Measurements from ENCODE around the gene WNT8B.

Gene WNT8B

DNA sequence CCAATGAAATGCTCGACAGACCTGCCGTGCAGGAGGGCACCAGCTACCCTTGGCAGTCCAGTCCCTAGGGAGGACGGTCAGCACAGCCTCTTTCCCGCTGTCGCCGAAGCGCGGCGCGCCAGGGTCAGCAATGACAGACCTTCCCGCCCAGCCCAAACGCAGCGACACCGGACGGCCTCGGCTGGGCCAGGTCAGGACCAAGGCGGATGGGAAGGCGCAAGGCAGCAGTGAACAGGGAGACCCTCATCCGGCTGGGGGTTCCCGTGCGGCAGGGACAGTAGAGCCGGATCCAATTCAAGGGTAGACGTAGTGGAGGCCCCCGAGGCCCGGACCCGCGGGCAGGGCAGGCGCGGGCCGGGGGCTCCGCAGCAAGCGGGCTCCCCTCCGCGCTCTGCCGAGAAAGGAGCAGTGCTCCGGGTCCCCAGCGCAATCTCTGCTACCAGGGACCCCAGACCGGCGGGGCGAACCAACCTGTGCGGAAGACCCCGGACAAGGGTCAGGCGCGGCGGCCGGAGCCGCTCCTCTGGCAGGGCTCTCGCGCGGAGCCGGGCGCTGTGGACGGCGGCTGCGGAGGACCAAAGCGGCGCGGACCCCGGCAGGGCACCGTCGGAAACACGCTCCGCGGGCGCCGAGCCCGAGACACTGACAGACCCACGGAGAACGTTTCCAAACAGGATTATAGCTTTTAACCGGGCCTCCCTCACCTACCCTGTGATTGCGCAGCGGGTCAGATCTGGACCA lies 56.7 kb downstream of the WNT8B start, which contains the start of gene SEC31B:
Gene SEC31B (minus strand): TSS at position 551 of the 741 bp plus-strand sequence. CDS start 2,909 bp downstream, outside the sequence.
- no peak for FAIRE-seq

GRCh38 chr10:100520811-100521210 lies 58.0 kb downstream of the WNT8B start:
- FAIRE-seq: no peak

GRCh38 chr10:100522107-100522801 lies 59.4 kb downstream of the WNT8B start:
- FAIRE-seq: no peak

GRCh38 chr10:100522945-100523344 lies 60.1 kb downstream of the WNT8B start:
- no peak for FAIRE-seq

DNA sequence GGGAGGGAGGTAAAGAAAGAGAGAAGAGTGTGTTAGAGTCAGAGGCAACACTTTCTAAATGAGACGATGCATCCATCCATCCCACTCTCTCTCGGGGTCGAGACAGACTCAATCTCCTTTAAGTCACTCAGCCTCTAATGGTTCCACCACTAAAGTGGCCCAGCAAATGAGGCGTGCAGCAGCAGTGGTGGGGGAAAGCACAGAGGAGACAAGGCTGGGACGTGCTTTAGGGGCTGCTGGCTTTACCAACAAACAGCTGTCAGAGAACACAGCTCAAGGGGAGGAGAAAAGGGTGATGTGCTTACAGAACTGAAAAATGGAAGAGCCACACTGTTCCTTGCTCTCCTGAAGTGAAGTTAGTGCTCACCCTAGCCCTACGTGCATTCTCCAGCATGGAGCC lies 61.4 kb downstream of the WNT8B start:
- FAIRE-seq: no peak

DNA sequence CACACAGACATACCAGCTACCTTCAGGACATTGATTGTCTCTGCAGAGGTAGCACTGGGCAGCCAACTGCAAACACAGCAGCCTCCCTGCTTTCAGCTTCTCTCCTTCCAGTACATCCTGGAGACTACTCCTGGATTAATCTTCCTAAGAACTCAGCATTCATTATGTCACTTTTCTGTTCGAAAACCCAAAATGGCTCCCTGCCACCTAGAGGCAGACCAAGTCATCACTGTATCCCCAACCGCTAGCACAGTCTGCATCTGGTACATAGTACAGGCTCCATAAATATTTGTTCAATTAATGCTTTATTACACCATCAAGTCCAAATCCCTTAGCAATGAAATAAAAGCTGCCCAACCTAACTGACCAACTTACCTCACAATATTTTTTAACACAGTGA lies 61.8 kb downstream of the WNT8B start:
- FAIRE-seq: no peak

GRCh38 chr10:100528123-100528886 lies 65.5 kb downstream of the WNT8B start:
- FAIRE-seq: no peak

GRCh38 chr10:100528921-100529474 lies 66.2 kb downstream of the WNT8B start:
- no peak for FAIRE-seq

- FAIRE-seq: peak; percentile 17
These were observed 66.9 kb downstream of the WNT8B start, which contains the start of gene NDUFB8 for GRCh38 chr10:100529475-100530298. TSS of gene NDUFB8 (minus strand) at chr10:100529871. CDS start at chr10:100529851, 20 bp downstream.

DNA sequence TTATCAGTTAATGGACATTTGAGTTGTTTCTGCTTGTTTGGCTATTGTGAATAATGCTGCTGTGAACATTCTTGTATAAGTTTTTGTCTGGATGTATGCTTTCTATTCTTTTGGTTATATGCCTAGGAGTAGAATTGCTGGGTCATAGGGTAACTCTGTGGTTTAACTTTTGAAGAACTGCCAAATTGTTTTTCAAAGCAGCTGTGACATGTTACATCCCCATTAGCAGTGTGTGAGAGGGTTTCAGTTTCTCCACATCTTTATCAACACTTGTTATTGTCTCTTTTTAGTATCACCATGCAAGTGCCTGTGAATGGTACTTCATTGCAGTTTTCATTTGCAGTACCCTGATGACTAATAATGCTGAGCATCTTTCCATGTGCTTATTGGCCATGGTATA lies 69.0 kb downstream of the WNT8B start:
- no peak for FAIRE-seq
